HFFc6 (cell line): Measurements from ENCODE around the gene GRIK4. TPM values are rescaled to one million over a fixed set of nuclear protein-coding genes. Genes with fewer than 3 reads are reported as not detected.

ENCODE experiments used
- DNase-seq: peaks from one replicate; pipeline ENCODE4 v3.0.0-alpha.2; 2018
- H3K27ac Mint-ChIP-seq: 2 replicates; pipeline ENCODE4 v1.8.0; 2020; ENCODE audit warnings: mild to moderate bottlenecking, mixed read lengths
- H3K27me3 Mint-ChIP-seq: 2 replicates; pipeline ENCODE4 v1.8.0; 2021; ENCODE audit warnings: mild to moderate bottlenecking, moderate library complexity, mixed read lengths; ENCODE audit not compliant: insufficient read depth
- H3K36me3 Mint-ChIP-seq: 2 replicates; pipeline ENCODE4 v1.8.0; 2021; ENCODE audit warnings: low read depth, mixed read lengths
- H3K4me1 Mint-ChIP-seq: 2 replicates; pipeline ENCODE4 v1.8.0; 2020; ENCODE audit warnings: low read depth, mixed read lengths
- H3K4me3 Mint-ChIP-seq: 2 replicates; pipeline ENCODE4 v1.8.0; 2020; ENCODE audit warnings: mild to moderate bottlenecking, moderate library complexity, mixed read lengths
- H3K9me3 Mint-ChIP-seq: 2 replicates; pipeline ENCODE4 v1.8.0; 2020; ENCODE audit warnings: mild to moderate bottlenecking, mixed read lengths
- total RNA-seq, 6 experiments: library from RNA; stranded (reverse); fragmentation: NEBNext Ultra II Directional; extraction: Animal tissue kit (Norgen Biotek cat#: 25700); gene quantifications; 2 replicates in 1 of 6; 3 replicates in 5 of 6; pipeline ENCODE4 v1.2.3, GENCODE V29; 2021
- TF ChIP-seq, protein P1 (sequence below): fragments of 200-600 bp; sonication (generic); IDR thresholded peaks from 2 replicates; pipeline ENCODE4 v1.5.0; 2021; ENCODE audit warnings: antibody characterized with exemption, mild to moderate bottlenecking

GRIK4 gene
- total RNA-seq, 6 experiments from 2014 or later: not detected

DNA sequence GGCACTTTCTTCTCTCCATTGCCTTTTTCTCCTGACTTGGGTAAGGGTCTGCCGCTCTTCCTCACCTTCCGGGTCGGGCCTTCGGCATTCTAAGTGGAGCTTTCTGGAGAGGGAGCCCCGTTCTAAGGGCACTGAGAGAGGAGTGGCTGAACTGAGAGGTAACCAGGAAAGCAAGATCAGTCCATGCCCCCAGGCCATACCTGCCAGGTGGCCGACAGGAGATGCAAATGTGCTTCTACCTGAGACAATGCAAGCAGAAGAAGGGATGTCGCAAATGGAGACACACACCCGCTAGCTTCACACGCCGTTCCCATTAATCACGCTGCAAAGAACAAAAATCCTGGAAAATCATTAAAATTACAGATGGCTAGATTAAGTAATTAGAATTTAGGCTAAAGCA, 356.0 kb downstream of the GRIK4 start:
- Mint-ChIP-seq H3K27me3 (peaks cover 24% of the 10 kb centered on the region), H3K27ac (no peak overlapping the region), H3K4me3 (no peak overlapping the region), H3K9me3 (no peaks in the 10 kb centered on the region), H3K4me1 (peaks cover 6% of the 10 kb centered on the region; the same call in 1 of the 2 replicates), H3K36me3 (no peaks in the 10 kb centered on the region)
- TF ChIP-seq, protein P1, sequence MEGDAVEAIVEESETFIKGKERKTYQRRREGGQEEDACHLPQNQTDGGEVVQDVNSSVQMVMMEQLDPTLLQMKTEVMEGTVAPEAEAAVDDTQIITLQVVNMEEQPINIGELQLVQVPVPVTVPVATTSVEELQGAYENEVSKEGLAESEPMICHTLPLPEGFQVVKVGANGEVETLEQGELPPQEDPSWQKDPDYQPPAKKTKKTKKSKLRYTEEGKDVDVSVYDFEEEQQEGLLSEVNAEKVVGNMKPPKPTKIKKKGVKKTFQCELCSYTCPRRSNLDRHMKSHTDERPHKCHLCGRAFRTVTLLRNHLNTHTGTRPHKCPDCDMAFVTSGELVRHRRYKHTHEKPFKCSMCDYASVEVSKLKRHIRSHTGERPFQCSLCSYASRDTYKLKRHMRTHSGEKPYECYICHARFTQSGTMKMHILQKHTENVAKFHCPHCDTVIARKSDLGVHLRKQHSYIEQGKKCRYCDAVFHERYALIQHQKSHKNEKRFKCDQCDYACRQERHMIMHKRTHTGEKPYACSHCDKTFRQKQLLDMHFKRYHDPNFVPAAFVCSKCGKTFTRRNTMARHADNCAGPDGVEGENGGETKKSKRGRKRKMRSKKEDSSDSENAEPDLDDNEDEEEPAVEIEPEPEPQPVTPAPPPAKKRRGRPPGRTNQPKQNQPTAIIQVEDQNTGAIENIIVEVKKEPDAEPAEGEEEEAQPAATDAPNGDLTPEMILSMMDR: no peak
- DNase-seq: no peak

DNA sequence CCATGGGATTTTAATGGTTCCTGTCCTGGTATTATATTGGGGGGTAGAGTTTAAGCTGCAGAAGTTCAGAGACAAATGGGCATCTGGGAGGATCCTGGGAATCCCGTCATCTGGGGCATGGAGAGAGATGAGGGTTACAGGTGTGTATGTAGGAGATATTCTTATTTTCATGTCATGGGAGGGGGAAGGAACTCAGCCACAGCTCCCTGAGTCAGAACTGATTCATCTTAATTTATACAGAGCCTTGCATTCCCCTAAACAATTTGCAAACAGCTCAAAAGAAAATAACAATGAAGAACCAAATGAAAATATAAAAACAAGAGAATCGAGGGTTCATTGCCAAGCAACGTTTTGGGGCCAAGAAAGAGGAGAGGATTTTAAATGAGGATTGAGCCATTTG, 356.4 kb downstream of the GRIK4 start:
- Mint-ChIP-seq H3K4me1 (peaks cover 6% of the 10 kb centered on the region; the same call in 1 of the 2 replicates), H3K27ac (no peak overlapping the region), H3K27me3 (peaks cover 26% of the 10 kb centered on the region), H3K36me3 (no peaks in the 10 kb centered on the region), H3K4me3 (no peak overlapping the region), H3K9me3 (no peaks in the 10 kb centered on the region)
- DNase-seq: no peak
- TF ChIP-seq, protein P1: no peak

DNA sequence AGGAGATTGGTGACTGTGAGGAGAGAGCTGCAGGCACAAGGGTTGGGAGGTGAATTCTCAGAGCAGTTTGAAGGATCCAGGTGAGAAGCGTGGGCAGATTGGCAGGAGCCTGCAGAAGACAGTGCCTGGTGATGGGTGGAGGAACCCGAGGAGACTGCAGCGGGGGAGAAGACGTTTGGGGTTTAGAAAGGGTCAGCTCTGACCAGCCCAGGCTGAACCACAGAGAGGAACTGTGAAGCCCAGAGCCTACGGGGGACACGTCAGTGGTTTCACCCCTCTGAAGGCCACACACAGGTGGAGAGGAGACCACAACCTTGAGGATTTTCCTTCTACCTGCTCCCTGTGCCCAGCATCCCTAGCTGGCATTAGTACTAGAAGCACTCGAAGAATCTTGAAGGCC, 357.5 kb downstream of the GRIK4 start:
- no peaks in the 10 kb centered on the region for H3K36me3 Mint-ChIP-seq
- H3K9me3 Mint-ChIP-seq: no peaks in the 10 kb centered on the region
- H3K27me3 Mint-ChIP-seq: peaks cover 28% of the 10 kb centered on the region
- H3K4me3 Mint-ChIP-seq: no peak overlapping the region
- no peak overlapping the region for H3K27ac Mint-ChIP-seq
- TF ChIP-seq, protein P1: no peak
- H3K4me1 Mint-ChIP-seq: no peaks in the 10 kb centered on the region
- DNase-seq: no peak

DNA sequence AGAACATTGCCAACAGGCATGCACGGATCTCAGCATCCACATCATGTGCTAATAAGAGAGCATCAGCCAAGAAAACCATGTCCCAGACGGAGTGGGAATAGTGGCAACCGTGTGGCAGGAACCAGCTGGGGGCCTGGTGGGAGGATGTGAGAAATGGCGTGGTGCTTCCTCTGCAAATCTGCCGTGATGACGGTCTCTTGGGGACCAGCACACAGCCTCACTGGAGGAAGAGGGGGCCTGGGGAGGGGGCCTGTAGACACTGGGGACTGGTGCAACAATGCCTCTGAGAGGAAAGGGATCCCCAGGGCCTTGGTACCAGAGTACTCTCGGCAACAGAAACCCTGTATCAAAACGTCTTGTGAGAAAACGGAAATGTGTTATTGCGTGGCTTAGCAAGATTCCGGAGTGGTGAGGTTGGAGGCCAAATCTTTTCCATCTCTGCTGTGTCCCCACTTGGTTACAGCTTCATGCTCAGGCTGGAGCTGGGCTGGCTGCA, 358.0 kb downstream of the GRIK4 start:
- no peak for DNase-seq
- H3K4me3 Mint-ChIP-seq: no peak overlapping the region
- TF ChIP-seq, protein P1: no peak

DNA sequence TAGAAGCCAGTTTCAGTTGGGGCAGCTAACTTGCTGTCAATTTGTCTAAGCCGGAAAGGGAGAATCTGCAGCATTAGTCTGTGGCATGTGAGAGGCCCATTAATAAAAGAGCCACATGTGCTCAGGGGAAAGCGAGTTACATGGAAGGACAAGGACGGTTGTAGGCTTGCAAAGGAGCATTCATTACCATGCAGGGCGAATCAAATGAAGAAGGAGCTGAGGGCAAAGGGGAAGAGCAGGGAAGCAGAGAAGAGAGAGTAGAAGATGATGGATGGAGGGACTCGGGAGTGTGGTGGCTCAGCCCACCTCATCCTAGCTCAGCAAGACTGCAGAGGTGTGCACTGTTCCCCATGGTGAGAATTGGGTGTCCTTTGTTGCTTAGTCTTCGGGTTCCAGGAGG, 359.6 kb downstream of the GRIK4 start:
- Mint-ChIP-seq H3K27me3 (peaks cover 28% of the 10 kb centered on the region), H3K27ac (no peak overlapping the region), H3K36me3 (peaks cover 2% of the 10 kb centered on the region; the same call in 1 of the 2 replicates), H3K4me3 (no peak overlapping the region), H3K9me3 (peaks cover 2% of the 10 kb centered on the region; the same call in 1 of the 2 replicates), H3K4me1 (no peaks in the 10 kb centered on the region)
- TF ChIP-seq, protein P1: no peak
- no peak for DNase-seq

More for the DNA sequence above, 358.0 kb downstream of the GRIK4 start:
- H3K9me3 Mint-ChIP-seq: no peaks in the 10 kb centered on the region
- H3K36me3 Mint-ChIP-seq: no peaks in the 10 kb centered on the region
- H3K4me1 Mint-ChIP-seq: no peaks in the 10 kb centered on the region
- H3K27ac Mint-ChIP-seq: no peak overlapping the region
- H3K27me3 Mint-ChIP-seq: peaks cover 28% of the 10 kb centered on the region
